Effector memory CD4-positive, alpha-beta T cell (primary cell): ENCODE data around the gene IFT43.

ENCODE experiments used
- DNase-seq, 3 donors: peaks; one replicate each; pipeline ENCODE4 v3.0.0-alpha.2; 2020
- H3K27ac ChIP-seq: 2 replicates; pipeline ENCODE4 v1.7.0; 2013; ENCODE audit warnings: mild to moderate bottlenecking, low read length, moderate library complexity; ENCODE audit not compliant: insufficient read depth, poor library complexity, severe bottlenecking
- H3K27me3 ChIP-seq: replicated peaks from 2 replicates; pipeline ENCODE4 v1.7.0; 2013; ENCODE audit warnings: mild to moderate bottlenecking, low read length; ENCODE audit not compliant: insufficient read depth, control insufficient read depth, poor library complexity, severe bottlenecking
- H3K36me3 ChIP-seq: 2 replicates; pipeline ENCODE4 v1.7.0; 2013; ENCODE audit warnings: mild to moderate bottlenecking, low read length, moderate library complexity; ENCODE audit not compliant: control insufficient read depth, insufficient read depth
- H3K4me1 ChIP-seq: 2 replicates; pipeline ENCODE4 v1.7.0; 2013; ENCODE audit warnings: low read length, mild to moderate bottlenecking; ENCODE audit not compliant: control insufficient read depth, insufficient read depth, poor library complexity, severe bottlenecking
- H3K4me3 ChIP-seq: 2 replicates; pipeline ENCODE4 v1.7.0; 2013; ENCODE audit warnings: low read length, low read depth, mild to moderate bottlenecking; ENCODE audit not compliant: insufficient read depth, poor library complexity, severe bottlenecking
- H3K9me3 ChIP-seq: 2 replicates; pipeline ENCODE4 v1.7.0; 2013; ENCODE audit warnings: mild to moderate bottlenecking, low read length, moderate library complexity; ENCODE audit not compliant: control insufficient read depth

IFT43 gene

GRCh38 chr14:75990297-75990696 is 4.7 kb downstream of the IFT43 start:
- Histone ChIP-seq H3K36me3 (no peaks in the 10 kb centered on the region), H3K4me1 (peaks cover 5% of the 10 kb centered on the region), H3K9me3 (no peaks in the 10 kb centered on the region), H3K4me3 (no peak overlapping the region), H3K27ac (no peak overlapping the region), H3K27me3 (no peaks in the 10 kb centered on the region)
- no peak for DNase-seq

- no peak overlapping the region for H3K27ac ChIP-seq
- H3K9me3 ChIP-seq: no peaks in the 10 kb centered on the region
- DNase-seq: no peak
- no peaks in the 10 kb centered on the region for H3K27me3 ChIP-seq
- H3K4me1 ChIP-seq: no peaks in the 10 kb centered on the region
- no peak overlapping the region for H3K4me3 ChIP-seq
- H3K36me3 ChIP-seq: no peaks in the 10 kb centered on the region
These were observed 6.2 kb downstream of the IFT43 start for GRCh38 chr14:75991753-75992152.

DNA sequence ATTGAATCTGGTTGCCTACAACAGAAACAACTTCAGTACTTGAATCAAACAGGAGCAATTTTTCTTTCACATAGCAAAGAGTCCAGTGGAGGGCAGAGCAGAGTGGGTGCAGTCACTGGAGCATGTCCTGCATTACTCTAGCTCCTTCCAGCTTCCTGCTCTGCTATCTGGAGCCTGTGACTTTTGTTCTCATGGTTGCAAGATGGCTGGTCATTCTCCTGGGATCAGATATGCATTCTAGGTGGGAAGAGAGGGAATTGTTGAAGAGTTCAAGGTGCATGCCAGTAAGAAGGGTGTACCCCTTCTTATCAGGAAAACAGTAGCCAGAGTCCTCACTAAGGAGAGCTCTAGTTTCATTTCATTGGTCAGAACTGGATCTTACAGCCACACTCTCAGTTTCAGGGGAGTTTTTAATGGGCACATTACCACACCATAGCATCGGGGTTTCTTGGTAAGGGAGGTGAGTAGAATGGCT is 8.0 kb downstream of the IFT43 start:
- DNase-seq: no peak
- Histone ChIP-seq H3K9me3 (no peaks in the 10 kb centered on the region), H3K4me1 (no peaks in the 10 kb centered on the region), H3K27me3 (no peaks in the 10 kb centered on the region), H3K36me3 (peaks cover 3% of the 10 kb centered on the region), H3K27ac (no peak overlapping the region), H3K4me3 (no peak overlapping the region)

- Histone ChIP-seq H3K27ac (no peak overlapping the region), H3K27me3 (no peaks in the 10 kb centered on the region), H3K4me3 (no peak overlapping the region), H3K9me3 (no peaks in the 10 kb centered on the region), H3K4me1 (no peaks in the 10 kb centered on the region), H3K36me3 (peaks cover 3% of the 10 kb centered on the region)
- no peak for DNase-seq
These were observed 9.9 kb downstream of the IFT43 start for GRCh38 chr14:75995372-75996041.

GRCh38 chr14:75996488-75996887 is 10.9 kb downstream of the IFT43 start:
- H3K27ac ChIP-seq: no peak overlapping the region
- no peaks in the 10 kb centered on the region for H3K4me1 ChIP-seq
- no peak for DNase-seq
- peaks cover 7% of the 10 kb centered on the region for H3K36me3 ChIP-seq
- H3K4me3 ChIP-seq: no peak overlapping the region
- no peaks in the 10 kb centered on the region for H3K27me3 ChIP-seq
- no peaks in the 10 kb centered on the region for H3K9me3 ChIP-seq

GRCh38 chr14:75999511-76000190 is 14.1 kb downstream of the IFT43 start:
- Histone ChIP-seq H3K36me3 (peaks cover 10% of the 10 kb centered on the region), H3K9me3 (no peaks in the 10 kb centered on the region), H3K4me3 (no peak overlapping the region), H3K4me1 (no peaks in the 10 kb centered on the region), H3K27ac (no peak overlapping the region), H3K27me3 (no peaks in the 10 kb centered on the region)
- DNase-seq: no peak

DNA sequence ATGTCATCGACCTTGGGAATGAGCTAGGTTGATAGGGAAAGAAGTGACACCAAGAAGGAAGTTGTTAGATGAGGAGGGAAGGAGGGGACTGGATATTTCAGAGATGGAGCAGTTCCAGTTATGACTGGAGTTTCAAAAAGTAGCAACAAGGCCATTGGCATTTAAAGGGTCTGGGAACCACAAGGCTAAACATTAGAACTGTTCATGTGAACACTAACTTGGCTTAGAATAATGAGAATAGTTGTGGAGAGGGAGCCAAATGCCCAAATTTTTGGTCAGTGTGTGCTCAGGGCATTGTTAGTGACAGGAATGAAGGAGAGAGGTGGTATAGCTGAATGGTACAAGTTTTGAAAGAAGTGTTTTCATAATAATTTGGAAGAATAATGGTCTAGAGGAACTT is 16.8 kb downstream of the IFT43 start:
- Histone ChIP-seq H3K4me3 (no peak overlapping the region), H3K36me3 (peaks cover 8% of the 10 kb centered on the region), H3K4me1 (no peaks in the 10 kb centered on the region), H3K27me3 (no peaks in the 10 kb centered on the region), H3K9me3 (peaks cover 5% of the 10 kb centered on the region), H3K27ac (no peak overlapping the region)
- DNase-seq: no peak

DNA sequence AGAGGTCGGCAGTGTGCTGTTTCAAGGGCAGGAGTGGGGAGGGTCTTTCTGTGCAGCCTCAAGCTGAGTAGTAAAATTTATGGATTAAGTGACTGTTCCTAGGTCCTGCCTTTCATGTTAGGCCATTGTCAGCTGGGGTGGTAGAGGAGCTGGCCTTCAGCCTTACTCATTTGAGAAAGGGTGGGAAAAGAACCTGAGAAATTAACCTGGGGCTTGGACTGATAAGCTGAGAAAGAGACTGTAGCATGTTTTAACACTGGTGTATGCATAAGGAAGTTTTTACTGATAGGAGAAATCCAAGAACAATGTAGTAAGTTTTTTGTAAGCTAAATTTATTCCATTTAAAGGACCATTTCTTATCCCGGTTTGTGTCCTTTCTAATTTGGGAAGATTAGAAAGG is 20.7 kb downstream of the IFT43 start:
- peaks cover 5% of the 10 kb centered on the region for H3K9me3 ChIP-seq
- DNase-seq: no peak
- H3K4me3 ChIP-seq: no peak overlapping the region
- H3K36me3 ChIP-seq: peaks cover 6% of the 10 kb centered on the region
- no peaks in the 10 kb centered on the region for H3K27me3 ChIP-seq
- H3K4me1 ChIP-seq: no peaks in the 10 kb centered on the region
- H3K27ac ChIP-seq: no peak overlapping the region

GRCh38 chr14:76007379-76007778 is 21.8 kb downstream of the IFT43 start:
- no peaks in the 10 kb centered on the region for H3K4me1 ChIP-seq
- DNase-seq: no peak
- H3K27ac ChIP-seq: no peak overlapping the region
- H3K9me3 ChIP-seq: peaks cover 5% of the 10 kb centered on the region
- no peak overlapping the region for H3K4me3 ChIP-seq
- no peaks in the 10 kb centered on the region for H3K27me3 ChIP-seq
- H3K36me3 ChIP-seq: peaks cover 6% of the 10 kb centered on the region

DNA sequence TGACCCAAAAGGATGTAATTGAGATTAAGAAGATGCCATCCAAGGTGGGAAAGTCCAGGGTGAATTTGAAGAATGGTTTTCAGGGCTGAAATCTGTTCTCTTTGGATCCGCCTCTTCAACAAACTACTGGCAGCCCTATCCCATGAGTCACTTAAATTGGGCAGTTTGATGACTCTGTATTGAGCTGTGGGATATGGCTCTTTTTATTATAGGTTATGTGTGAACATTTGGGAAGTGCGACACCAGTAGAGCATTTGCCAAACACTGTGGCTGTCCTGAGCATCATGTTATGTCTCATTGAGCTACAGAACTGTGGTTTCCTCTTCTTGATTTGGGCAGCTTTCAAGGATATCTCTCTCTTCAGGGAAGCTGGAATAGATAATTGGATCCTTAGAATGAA is 22.3 kb downstream of the IFT43 start:
- no peak overlapping the region for H3K4me3 ChIP-seq
- DNase-seq: no peak
- peaks cover 5% of the 10 kb centered on the region for H3K9me3 ChIP-seq
- no peaks in the 10 kb centered on the region for H3K4me1 ChIP-seq
- no peak overlapping the region for H3K27ac ChIP-seq
- H3K36me3 ChIP-seq: peaks cover 6% of the 10 kb centered on the region
- H3K27me3 ChIP-seq: no peaks in the 10 kb centered on the region
